Inflammatory macrophage (primary cell): Measurements from ENCODE around the gene SPRR5.
A peak's percentile ranks its signal among the peaks of the same experiment; 100 is the strongest.

Source experiments
- DNase-seq, 2 donors: peaks; one replicate each; pipeline ENCODE4 v3.0.0-alpha.2; 2020 to 2022
- total RNA-seq, 18 experiments: gene quantifications; one replicate each; lab custom pipeline; 2026; ENCODE audit warnings: mixed read lengths in 6 of 18, inconsistent platforms in 2 of 18; lab: John Stamatoyannopoulos, UW

The SPRR5 gene
- 0 to 0.03 (median 0) reads per million in 18 experiments for total RNA-seq

GRCh38 chr1:152946651-152947256 lies at the start of gene SPRR5:
Gene SPRR5 (plus strand): TSS chr1:152947206. CDS start chr1:152948555, 1,349 bp downstream.
- DNase-seq = no peak

GRCh38 chr1:152899027-152899426 lies 48.0 kb upstream of the SPRR5 start:
- DNase-seq = no peak

- DNase-seq = no peak
Observed at GRCh38 chr1:152899883-152900282, 47.1 kb upstream of the SPRR5 start.

- DNase-seq = no peak
Observed at GRCh38 chr1:152901631-152902030, 45.4 kb upstream of the SPRR5 start.

GRCh38 chr1:152902636-152903035 lies 44.4 kb upstream of the SPRR5 start:
- DNase-seq = no peak

GRCh38 chr1:152904688-152905440 lies 42.1 kb upstream of the SPRR5 start:
- DNase-seq = no peak

GRCh38 chr1:152906023-152906565 lies 40.9 kb upstream of the SPRR5 start:
- peak in 1 of 2 donors; percentile 8 for DNase-seq

- no peak for DNase-seq
Observed at GRCh38 chr1:152907686-152908601, 39.1 kb upstream of the SPRR5 start, which contains the start of gene IVL. Gene IVL (plus strand): TSS chr1:152908546. CDS start chr1:152909798, 1,252 bp downstream.

- DNase-seq = no peak
Observed at GRCh38 chr1:152909206-152909605, 37.8 kb upstream of the SPRR5 start.

GRCh38 chr1:152912471-152912870 lies 34.5 kb upstream of the SPRR5 start:
- no peak for DNase-seq

GRCh38 chr1:152912900-152913299 lies 34.1 kb upstream of the SPRR5 start:
- DNase-seq = no peak

GRCh38 chr1:152917794-152918193 lies 29.2 kb upstream of the SPRR5 start:
- no peak for DNase-seq

- no peak for DNase-seq
Observed at GRCh38 chr1:152919071-152919470, 27.9 kb upstream of the SPRR5 start.

GRCh38 chr1:152924191-152924590 lies 22.8 kb upstream of the SPRR5 start:
- no peak for DNase-seq

GRCh38 chr1:152926091-152926490 lies 20.9 kb upstream of the SPRR5 start:
- peak in 1 of 2 donors; percentile 6 for DNase-seq

GRCh38 chr1:152928671-152929070 lies 18.3 kb upstream of the SPRR5 start:
- DNase-seq = no peak

- no peak for DNase-seq
Observed at GRCh38 chr1:152932170-152932811, 14.7 kb upstream of the SPRR5 start.

GRCh38 chr1:152933196-152933595 lies 13.8 kb upstream of the SPRR5 start:
- no peak for DNase-seq

GRCh38 chr1:152940614-152941013 lies 6.4 kb upstream of the SPRR5 start:
- DNase-seq = no peak

GRCh38 chr1:152941037-152941711 lies 5.8 kb upstream of the SPRR5 start:
- no peak for DNase-seq

GRCh38 chr1:152942161-152942560 lies 4.8 kb upstream of the SPRR5 start:
- no peak for DNase-seq

- no peak for DNase-seq
Observed at GRCh38 chr1:152946248-152946647, 758 bp upstream of the SPRR5 start.
